Activated naive CD8-positive, alpha-beta T cell treated with anti-CD3 and anti-CD28 coated beads, Interleukin-2, amount 50 U/mL, for 24 hours (primary cell): ENCODE measurements around the gene MOAP1.
"Not testable (repeated sequence)": the region's sequence is repeated elsewhere in the genome, so short reads cannot be mapped to it uniquely, and the experiment has no call there.

ENCODE experiments used
- ATAC-seq: fragments of 150-1000 bp; cut with Tn5 transposase; one replicate; pipeline ENCODE4 v1.10.0; 2021
- DNase-seq: peaks from one replicate; pipeline ENCODE4 v3.0.0; 2021
- H3K27ac Mint-ChIP-seq: one replicate; pipeline ENCODE4 v1.8.0; 2021; ENCODE audit warnings: mild to moderate bottlenecking, mixed read lengths
- H3K27me3 Mint-ChIP-seq: one replicate; pipeline ENCODE4 v1.8.0; 2021; ENCODE audit warnings: mixed read lengths
- H3K36me3 Mint-ChIP-seq: one replicate; pipeline ENCODE4 v1.8.0; 2021; ENCODE audit warnings: low read depth, mixed read lengths
- H3K4me1 Mint-ChIP-seq: one replicate; pipeline ENCODE4 v1.8.0; 2021; ENCODE audit warnings: mixed read lengths
- H3K4me3 Mint-ChIP-seq: one replicate; pipeline ENCODE4 v1.8.0; 2021; ENCODE audit warnings: mild to moderate bottlenecking, moderate library complexity, mixed read lengths
- H3K9me3 Mint-ChIP-seq: one replicate; pipeline ENCODE4 v1.8.0; 2021; ENCODE audit warnings: mixed read lengths

MOAP1 gene

GRCh38 chr14:93184391-93185348 lies at the start of gene MOAP1, which contains the start of gene LYSET:
Gene MOAP1, minus strand, starts transcription at chr14:93184897. Its CDS starts 655 bp downstream, at chr14:93184242.
Gene LYSET, plus strand, starts transcription at chr14:93185317. Its CDS starts 89 bp downstream, at chr14:93185406.
- Mint-ChIP-seq H3K4me3 (peak within 1 kb of the TSS; percentile 96), H3K9me3 (no peaks in the 10 kb centered on the region), H3K36me3 (peaks cover 27% of the 10 kb centered on the region), H3K27me3 (no peaks in the 10 kb centered on the region), H3K4me1 (peaks cover 39% of the 10 kb centered on the region), H3K27ac (peak within 1 kb of the TSS; percentile 94)
- ATAC-seq (peak; percentile 93), DNase-seq (peak; percentile 89)

GRCh38 chr14:93233078-93233477 lies 48.4 kb upstream of the MOAP1 start:
- not testable (repeated sequence) for ATAC-seq, H3K36me3 Mint-ChIP-seq
- H3K27me3 Mint-ChIP-seq = peaks cover 11% of the 10 kb centered on the region

GRCh38 chr14:93232159-93232558 lies 47.5 kb upstream of the MOAP1 start:
- Mint-ChIP-seq H3K36me3 (peaks cover 19% of the 10 kb centered on the region), H3K9me3 (no peaks in the 10 kb centered on the region), H3K4me1 (peaks cover 14% of the 10 kb centered on the region), H3K27ac (no peak overlapping the region), H3K4me3 (no peak overlapping the region), H3K27me3 (peaks cover 11% of the 10 kb centered on the region)
- no peak for DNase-seq
- no peak for ATAC-seq

More at GRCh38 chr14:93233078-93233477, 48.4 kb upstream of the MOAP1 start:
- not testable (repeated sequence) for H3K4me3 Mint-ChIP-seq, DNase-seq, H3K9me3 Mint-ChIP-seq, H3K27ac Mint-ChIP-seq
- peaks cover 17% of the 10 kb centered on the region for H3K4me1 Mint-ChIP-seq

GRCh38 chr14:93231129-93231979 lies 46.7 kb upstream of the MOAP1 start:
- Mint-ChIP-seq H3K36me3 (peaks cover 24% of the 10 kb centered on the region), H3K9me3 (no peaks in the 10 kb centered on the region), H3K27ac (no peak overlapping the region), H3K4me1 (peaks cover 11% of the 10 kb centered on the region), H3K27me3 (peaks cover 11% of the 10 kb centered on the region), H3K4me3 (peak overlapping the region; percentile 68)
- ATAC-seq (no peak), DNase-seq (no peak)

- ATAC-seq (no peak), DNase-seq (no peak)
- Mint-ChIP-seq H3K27ac (no peak overlapping the region), H3K36me3 (peaks cover 31% of the 10 kb centered on the region), H3K9me3 (no peaks in the 10 kb centered on the region), H3K4me3 (peak overlapping the region; percentile 68), H3K27me3 (peaks cover 11% of the 10 kb centered on the region), H3K4me1 (peaks cover 11% of the 10 kb centered on the region)
Measured at GRCh38 chr14:93230539-93230938, 45.8 kb upstream of the MOAP1 start.

GRCh38 chr14:93228550-93228949 lies 43.9 kb upstream of the MOAP1 start:
- peaks cover 11% of the 10 kb centered on the region for H3K27me3 Mint-ChIP-seq
- DNase-seq = no peak
- no peak for ATAC-seq
- H3K36me3 Mint-ChIP-seq = peaks cover 40% of the 10 kb centered on the region
- no peak overlapping the region for H3K4me3 Mint-ChIP-seq
- H3K27ac Mint-ChIP-seq = no peak overlapping the region
- H3K9me3 Mint-ChIP-seq = no peaks in the 10 kb centered on the region
- peaks cover 11% of the 10 kb centered on the region for H3K4me1 Mint-ChIP-seq

GRCh38 chr14:93223565-93223964 lies 38.9 kb upstream of the MOAP1 start:
- no peaks in the 10 kb centered on the region for H3K9me3 Mint-ChIP-seq
- ATAC-seq = no peak
- no peaks in the 10 kb centered on the region for H3K27me3 Mint-ChIP-seq
- no peak overlapping the region for H3K4me3 Mint-ChIP-seq
- DNase-seq = no peak
- no peak overlapping the region for H3K27ac Mint-ChIP-seq
- H3K4me1 Mint-ChIP-seq = peaks cover 9% of the 10 kb centered on the region
- H3K36me3 Mint-ChIP-seq = peaks cover 56% of the 10 kb centered on the region

GRCh38 chr14:93220509-93220908 lies 35.8 kb upstream of the MOAP1 start:
- Mint-ChIP-seq H3K9me3 (no peaks in the 10 kb centered on the region), H3K36me3 (peaks cover 46% of the 10 kb centered on the region), H3K27ac (no peak overlapping the region), H3K4me1 (peaks cover 9% of the 10 kb centered on the region), H3K27me3 (no peaks in the 10 kb centered on the region), H3K4me3 (no peak overlapping the region)
- ATAC-seq = no peak
- no peak for DNase-seq

- Mint-ChIP-seq H3K4me1 (peaks cover 9% of the 10 kb centered on the region), H3K27ac (no peak overlapping the region), H3K27me3 (no peaks in the 10 kb centered on the region), H3K36me3 (peaks cover 51% of the 10 kb centered on the region), H3K4me3 (no peak overlapping the region), H3K9me3 (no peaks in the 10 kb centered on the region)
- peak; percentile 73 for ATAC-seq
- DNase-seq = no peak
Measured at GRCh38 chr14:93219103-93219726, 34.5 kb upstream of the MOAP1 start.

GRCh38 chr14:93214598-93214997 lies 29.9 kb upstream of the MOAP1 start:
- H3K27me3 Mint-ChIP-seq = no peaks in the 10 kb centered on the region
- no peak for DNase-seq
- H3K36me3 Mint-ChIP-seq = peaks cover 46% of the 10 kb centered on the region
- H3K4me1 Mint-ChIP-seq = peaks cover 4% of the 10 kb centered on the region
- H3K4me3 Mint-ChIP-seq = no peak overlapping the region
- no peaks in the 10 kb centered on the region for H3K9me3 Mint-ChIP-seq
- no peak for ATAC-seq
- H3K27ac Mint-ChIP-seq = no peak overlapping the region

GRCh38 chr14:93212432-93212831 lies 27.7 kb upstream of the MOAP1 start:
- ATAC-seq = no peak
- H3K36me3 Mint-ChIP-seq = peaks cover 38% of the 10 kb centered on the region
- no peak for DNase-seq
- no peaks in the 10 kb centered on the region for H3K9me3 Mint-ChIP-seq
- no peaks in the 10 kb centered on the region for H3K27me3 Mint-ChIP-seq
- no peak overlapping the region for H3K4me3 Mint-ChIP-seq
- peaks cover 18% of the 10 kb centered on the region for H3K4me1 Mint-ChIP-seq
- no peak overlapping the region for H3K27ac Mint-ChIP-seq

- Mint-ChIP-seq H3K4me3 (peak overlapping the region; percentile 84), H3K9me3 (no peaks in the 10 kb centered on the region), H3K36me3 (peaks cover 27% of the 10 kb centered on the region), H3K27ac (peak overlapping the region; percentile 88), H3K4me1 (peaks cover 41% of the 10 kb centered on the region), H3K27me3 (no peaks in the 10 kb centered on the region)
- peak; percentile 62 for ATAC-seq
- peak; percentile 49 for DNase-seq
Measured at GRCh38 chr14:93207468-93208308, 23.0 kb upstream of the MOAP1 start.

GRCh38 chr14:93206793-93207467 lies 22.2 kb upstream of the MOAP1 start, which contains the start of the genes GON7 and UBR7:
Gene GON7, minus strand, starts transcription at chr14:93207065. Its CDS starts 28 bp downstream, at chr14:93207037.
Gene UBR7, plus strand, starts transcription at chr14:93207256. Its CDS starts 36 bp downstream, at chr14:93207292.
- peak; percentile 86 for ATAC-seq
- DNase-seq = peak; percentile 94
- H3K9me3 Mint-ChIP-seq = no peaks in the 10 kb centered on the region
- no peaks in the 10 kb centered on the region for H3K27me3 Mint-ChIP-seq
- peaks cover 25% of the 10 kb centered on the region for H3K36me3 Mint-ChIP-seq
- peak within 1 kb of the TSS; percentile 88 for H3K27ac Mint-ChIP-seq
- H3K4me3 Mint-ChIP-seq = peak within 1 kb of the TSS; percentile 84
- peaks cover 41% of the 10 kb centered on the region for H3K4me1 Mint-ChIP-seq
